ENCODE data around the gene GRAMD2A.

The GRAMD2A gene

GRCh38 chr15:72227192-72227586, 29.6 kb upstream of the GRAMD2A start:
- Histone ChIP-seq H3K27me3 (replicated peaks) (no peaks in the 10 kb centered on the region), H3K27ac (peak overlapping the region; percentile 90), H3K36me3 (replicated peaks) (peaks cover 23% of the 10 kb centered on the region), H3K4me3 (ENCODE audit: low read depth, low read length) (peak overlapping the region; percentile 90)
- in situ Hi-C loops (cut with HindIII; ENCODE audit: low pct_ligation_motif_present, low sequenced_read_pairs), result no loop called here
- peak; percentile 73 for DNase-seq
- no peak for TF ChIP-seq CTCF (IDR thresholded peaks at IDR 0.05; ENCODE audit: low read depth, low read length, missing control alignments)

GRCh38 chr15:72223278-72223677, 25.7 kb upstream of the GRAMD2A start:
- peaks cover 48% of the 10 kb centered on the region for H3K36me3 ChIP-seq (replicated peaks)
- no peaks in the 10 kb centered on the region for H3K27me3 ChIP-seq (replicated peaks)
- H3K27ac ChIP-seq, result no peak overlapping the region
- DNase-seq, result no peak
- in situ Hi-C loops (cut with HindIII; ENCODE audit: low pct_ligation_motif_present, low sequenced_read_pairs), result no loop called here
- no peak overlapping the region for H3K4me3 ChIP-seq (ENCODE audit: low read depth, low read length)
- TF ChIP-seq CTCF (IDR thresholded peaks at IDR 0.05; ENCODE audit: low read depth, low read length, missing control alignments), result no peak

GRCh38 chr15:72222393-72222792, 24.8 kb upstream of the GRAMD2A start:
- Histone ChIP-seq H3K27ac (no peak overlapping the region), H3K4me3 (ENCODE audit: low read depth, low read length) (no peak overlapping the region), H3K36me3 (replicated peaks) (peaks cover 57% of the 10 kb centered on the region), H3K27me3 (replicated peaks) (no peaks in the 10 kb centered on the region)
- in situ Hi-C loops (cut with HindIII; ENCODE audit: low pct_ligation_motif_present, low sequenced_read_pairs), result no loop called here
- no peak for DNase-seq
- no peak for TF ChIP-seq CTCF (IDR thresholded peaks at IDR 0.05; ENCODE audit: low read depth, low read length, missing control alignments)

DNA sequence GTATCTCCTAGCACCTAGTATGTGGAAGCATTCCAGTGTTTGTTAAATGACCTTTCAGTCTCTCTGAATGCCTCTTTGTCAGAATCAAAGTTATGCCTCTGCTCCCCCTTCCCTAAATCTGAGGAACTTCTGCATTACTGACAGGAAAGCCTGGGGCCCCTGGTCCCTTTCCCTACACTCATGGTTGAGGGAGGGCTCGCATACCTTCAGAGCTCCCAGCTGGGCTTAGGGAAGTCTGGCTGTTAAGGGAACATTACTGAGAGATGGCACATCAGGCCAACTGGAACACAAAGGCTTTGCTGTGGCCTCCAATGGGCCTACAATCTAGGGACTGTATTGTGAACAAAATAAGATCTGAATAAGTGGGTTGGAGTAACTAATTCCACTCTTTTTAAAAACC, 23.1 kb upstream of the GRAMD2A start:
- no peak for DNase-seq
- Histone ChIP-seq H3K27me3 (replicated peaks) (no peaks in the 10 kb centered on the region), H3K36me3 (replicated peaks) (peaks cover 74% of the 10 kb centered on the region), H3K4me3 (ENCODE audit: low read depth, low read length) (no peak overlapping the region), H3K27ac (no peak overlapping the region)
- TF ChIP-seq CTCF (IDR thresholded peaks at IDR 0.05; ENCODE audit: low read depth, low read length, missing control alignments), result no peak
- in situ Hi-C loops (cut with HindIII; ENCODE audit: low pct_ligation_motif_present, low sequenced_read_pairs), result no loop called here

DNA sequence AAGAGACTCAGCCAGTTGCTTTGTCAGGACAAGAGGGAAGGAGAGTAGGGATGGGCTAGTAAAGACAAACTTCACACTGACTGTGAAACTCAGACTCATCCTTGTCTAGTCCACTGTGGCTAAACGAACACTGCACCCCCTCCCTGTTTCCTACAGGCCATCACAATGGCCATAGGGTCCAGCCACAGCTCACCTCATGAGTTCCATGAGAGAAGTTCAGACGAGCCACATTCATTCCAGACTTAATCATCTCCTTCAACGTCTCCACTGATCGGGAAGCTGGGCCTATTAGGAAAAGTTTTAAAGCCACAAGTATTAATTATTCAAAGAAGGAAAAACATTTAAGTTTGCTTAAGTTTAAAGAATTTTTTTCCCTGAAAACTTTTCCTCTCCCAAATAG, 19.6 kb upstream of the GRAMD2A start:
- TF ChIP-seq CTCF (IDR thresholded peaks at IDR 0.05; ENCODE audit: low read depth, low read length, missing control alignments), result no peak
- in situ Hi-C loops (cut with HindIII; ENCODE audit: low pct_ligation_motif_present, low sequenced_read_pairs), result no loop called here
- H3K27me3 ChIP-seq (replicated peaks), result no peaks in the 10 kb centered on the region
- no peak overlapping the region for H3K27ac ChIP-seq
- H3K36me3 ChIP-seq (replicated peaks), result peaks cover 92% of the 10 kb centered on the region
- no peak for DNase-seq
- no peak overlapping the region for H3K4me3 ChIP-seq (ENCODE audit: low read depth, low read length)

GRCh38 chr15:72216079-72216478, 18.5 kb upstream of the GRAMD2A start:
- TF ChIP-seq CTCF (IDR thresholded peaks at IDR 0.05; ENCODE audit: low read depth, low read length, missing control alignments), result no peak
- in situ Hi-C loops (cut with HindIII; ENCODE audit: low pct_ligation_motif_present, low sequenced_read_pairs), result no loop called here
- no peak for DNase-seq
- no peaks in the 10 kb centered on the region for H3K27me3 ChIP-seq (replicated peaks)
- H3K27ac ChIP-seq, result no peak overlapping the region
- H3K36me3 ChIP-seq (replicated peaks), result peaks cover 100% of the 10 kb centered on the region
- no peak overlapping the region for H3K4me3 ChIP-seq (ENCODE audit: low read depth, low read length)
